Measurements from ENCODE around the gene GORASP1.
A peak's percentile ranks its signal among the peaks of the same experiment; 100 is the strongest.

The GORASP1 gene

DNA sequence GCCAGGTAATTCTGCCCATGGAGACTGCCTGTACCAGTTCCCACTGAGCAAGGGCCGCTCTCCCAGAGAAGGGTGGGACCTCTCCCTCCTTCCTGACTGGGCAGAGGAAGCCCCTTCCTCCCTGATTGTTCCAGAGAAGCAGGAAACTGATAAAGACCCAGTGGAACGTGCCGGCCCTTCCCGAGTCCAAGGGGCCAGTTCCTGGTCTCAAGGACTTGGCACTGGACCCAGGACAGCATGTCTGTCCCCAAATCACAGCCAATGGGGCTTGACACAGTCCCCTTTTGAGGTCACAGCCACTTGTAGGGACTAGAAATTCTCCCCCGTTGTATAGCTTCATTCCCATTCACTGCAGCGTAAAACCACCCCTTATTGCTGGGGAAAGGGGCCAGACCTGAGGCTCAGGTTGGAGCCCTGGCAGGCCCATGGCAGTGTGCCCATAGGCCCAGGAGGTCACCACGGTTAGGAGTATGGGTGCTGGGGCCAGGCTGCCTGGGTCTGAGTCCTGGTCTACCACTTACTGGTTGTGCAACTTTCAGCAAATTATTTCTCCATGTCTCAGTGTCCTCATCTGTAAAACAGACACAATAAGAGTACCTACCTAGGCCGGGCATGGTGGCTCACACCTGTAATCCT is 27.9 kb upstream of the GORASP1 start:
- Histone ChIP-seq H3K14ac (ENCODE audit: low read length in 2 of 2) (no peak overlapping the region), H4K91ac (ENCODE audit: low read length) (no peak overlapping the region), H2BK120ac (ENCODE audit: low read depth, low read length) (no peak overlapping the region), H3K9ac (ENCODE audit: low read length) (no peak overlapping the region), H2AK5ac (ENCODE audit: low read length, severe bottlenecking) (no peak overlapping the region), H2BK12ac (ENCODE audit: low read length in 2 of 2) (no peak overlapping the region), H3K36me3 (ENCODE audit: control insufficient read depth in 1 of 2, insufficient read depth in 2 of 2, low read depth in 1 of 2, low read length in 2 of 2) (peaks cover 37 to 53% of the 10 kb centered on the region in 2 experiments), H3K27ac (ENCODE audit: low read length, poor library complexity, severe bottlenecking) (no peak overlapping the region), H3K4me1 (ENCODE audit: control insufficient read depth, insufficient read depth, low read depth, low read length) (peaks cover under 1% of the 10 kb centered on the region), H2AFZ (ENCODE audit: low read depth, low read length) (no peak overlapping the region), H3K79me1 (replicated peaks; ENCODE audit: low read length, poor library complexity, severe bottlenecking) (peaks cover 13% of the 10 kb centered on the region), H3K9me3 (ENCODE audit: control insufficient read depth, low read length) (no peaks in the 10 kb centered on the region), H3K27me3 (ENCODE audit: control insufficient read depth in 1 of 2, insufficient read depth in 1 of 2, low read length in 2 of 2) (no peaks in the 10 kb centered on the region), H3K23ac (ENCODE audit: low read length in 2 of 2) (peak overlapping the region in 1 of 2 experiments; percentile 10), H3K4me2 (ENCODE audit: low read length, poor library complexity, severe bottlenecking) (no peak overlapping the region), H3K18ac (ENCODE audit: low read depth in 1 of 2, low read length in 2 of 2) (no peak overlapping the region), H4K8ac (ENCODE audit: low read length) (no peak overlapping the region), H3K4me3 (ENCODE audit: insufficient read depth in 1 of 2, low read depth in 1 of 2, low read length in 2 of 2) (no peak overlapping the region), H3K4ac (ENCODE audit: low read depth in 1 of 2, low read length in 2 of 2) (no peak overlapping the region), H2BK15ac (ENCODE audit: low read depth, poor library complexity, severe bottlenecking) (no peak overlapping the region), H2BK5ac (ENCODE audit: low read depth, low read length, poor library complexity, severe bottlenecking) (no peak overlapping the region)
- DNase-seq = no peak
- 91% methylated on average over 8 of the region's 8 CpGs for WGBS

DNA sequence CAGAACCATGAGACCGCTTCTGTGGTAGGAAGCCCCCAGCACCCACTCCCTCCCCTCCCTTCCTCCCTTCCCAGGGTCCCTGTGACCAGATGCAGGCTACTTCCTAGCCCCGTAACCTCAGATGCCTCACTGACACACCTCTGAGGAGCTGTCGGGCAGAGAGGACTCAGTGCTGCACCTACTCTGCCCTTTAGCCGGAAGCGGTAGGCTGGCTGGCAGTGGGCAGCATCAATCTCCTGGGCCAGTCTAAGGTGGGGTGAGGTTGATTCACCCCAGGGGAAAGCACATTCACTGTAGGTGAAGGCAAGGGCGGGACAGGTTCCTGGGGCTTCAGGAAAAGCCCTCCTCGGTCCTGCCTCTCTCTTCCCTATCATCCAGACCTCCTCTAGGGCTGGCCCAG is 26.9 kb upstream of the GORASP1 start:
- no peaks in the 10 kb centered on the region for H3K9me3 ChIP-seq (ENCODE audit: control insufficient read depth, low read length)
- H2AFZ ChIP-seq (ENCODE audit: low read depth, low read length) = no peak overlapping the region
- H3K79me1 ChIP-seq (replicated peaks; ENCODE audit: low read length, poor library complexity, severe bottlenecking) = peaks cover 11% of the 10 kb centered on the region
- no peak overlapping the region for H3K14ac ChIP-seq (ENCODE audit: low read length in 2 of 2)
- H3K27me3 ChIP-seq (ENCODE audit: control insufficient read depth in 1 of 2, insufficient read depth in 1 of 2, low read length in 2 of 2) = no peaks in the 10 kb centered on the region
- 87% methylated on average over 7 of the region's 7 CpGs for WGBS
- H3K18ac ChIP-seq (ENCODE audit: low read depth in 1 of 2, low read length in 2 of 2) = no peak overlapping the region
- H2BK5ac ChIP-seq (ENCODE audit: low read depth, low read length, poor library complexity, severe bottlenecking) = no peak overlapping the region
- H2BK15ac ChIP-seq (ENCODE audit: low read depth, poor library complexity, severe bottlenecking) = no peak overlapping the region
- H3K4me1 ChIP-seq (ENCODE audit: control insufficient read depth, insufficient read depth, low read depth, low read length) = no peaks in the 10 kb centered on the region
- no peak overlapping the region for H3K9ac ChIP-seq (ENCODE audit: low read length)
- no peak overlapping the region for H2BK12ac ChIP-seq (ENCODE audit: low read length in 2 of 2)
- H3K4me3 ChIP-seq (ENCODE audit: insufficient read depth in 1 of 2, low read depth in 1 of 2, low read length in 2 of 2) = no peak overlapping the region
- H3K36me3 ChIP-seq (ENCODE audit: control insufficient read depth in 1 of 2, insufficient read depth in 2 of 2, low read depth in 1 of 2, low read length in 2 of 2) = peaks cover 36 to 48% of the 10 kb centered on the region in 2 experiments
- no peak overlapping the region for H3K4me2 ChIP-seq (ENCODE audit: low read length, poor library complexity, severe bottlenecking)
- H2BK120ac ChIP-seq (ENCODE audit: low read depth, low read length) = no peak overlapping the region
- H4K91ac ChIP-seq (ENCODE audit: low read length) = no peak overlapping the region
- H3K4ac ChIP-seq (ENCODE audit: low read depth in 1 of 2, low read length in 2 of 2) = no peak overlapping the region
- H2AK5ac ChIP-seq (ENCODE audit: low read length, severe bottlenecking) = no peak overlapping the region
- DNase-seq = no peak
- no peak overlapping the region for H3K27ac ChIP-seq (ENCODE audit: low read length, poor library complexity, severe bottlenecking)
- H3K23ac ChIP-seq (ENCODE audit: low read length in 2 of 2) = no peak overlapping the region
- no peak overlapping the region for H4K8ac ChIP-seq (ENCODE audit: low read length)

DNA sequence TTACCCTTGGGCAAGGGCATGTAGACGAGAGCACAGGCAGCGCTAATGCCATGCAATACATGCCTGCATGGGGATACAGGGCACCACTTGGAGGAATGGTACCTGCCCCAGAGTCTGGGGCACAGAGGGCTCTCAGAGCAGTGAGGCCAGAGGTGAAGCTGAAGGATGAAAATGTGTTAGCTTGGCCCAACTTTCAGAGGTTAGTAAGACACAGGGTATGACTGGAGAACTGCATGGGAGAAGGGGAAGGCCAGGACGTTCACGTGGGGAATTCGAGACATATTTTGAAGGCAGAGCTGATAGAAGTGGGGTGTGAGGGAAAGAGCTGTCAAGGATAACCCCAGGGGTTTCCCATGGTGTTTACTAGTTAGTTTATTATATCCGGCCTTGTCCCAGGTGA is 26.4 kb upstream of the GORASP1 start:
- no peaks in the 10 kb centered on the region for H3K9me3 ChIP-seq (ENCODE audit: control insufficient read depth, low read length)
- no peak overlapping the region for H3K23ac ChIP-seq (ENCODE audit: low read length in 2 of 2)
- H3K14ac ChIP-seq (ENCODE audit: low read length in 2 of 2) = no peak overlapping the region
- no peak overlapping the region for H2BK15ac ChIP-seq (ENCODE audit: low read depth, poor library complexity, severe bottlenecking)
- H3K4me2 ChIP-seq (ENCODE audit: low read length, poor library complexity, severe bottlenecking) = no peak overlapping the region
- H3K79me1 ChIP-seq (replicated peaks; ENCODE audit: low read length, poor library complexity, severe bottlenecking) = peaks cover 11% of the 10 kb centered on the region
- H4K91ac ChIP-seq (ENCODE audit: low read length) = no peak overlapping the region
- no peak overlapping the region for H3K4me3 ChIP-seq (ENCODE audit: insufficient read depth in 1 of 2, low read depth in 1 of 2, low read length in 2 of 2)
- no peaks in the 10 kb centered on the region for H3K27me3 ChIP-seq (ENCODE audit: control insufficient read depth in 1 of 2, insufficient read depth in 1 of 2, low read length in 2 of 2)
- H2BK5ac ChIP-seq (ENCODE audit: low read depth, low read length, poor library complexity, severe bottlenecking) = no peak overlapping the region
- no peaks in the 10 kb centered on the region for H3K4me1 ChIP-seq (ENCODE audit: control insufficient read depth, insufficient read depth, low read depth, low read length)
- no peak overlapping the region for H3K4ac ChIP-seq (ENCODE audit: low read depth in 1 of 2, low read length in 2 of 2)
- 73% methylated on average over 6 of the region's 6 CpGs for WGBS
- no peak overlapping the region for H2BK12ac ChIP-seq (ENCODE audit: low read length in 2 of 2)
- H3K9ac ChIP-seq (ENCODE audit: low read length) = no peak overlapping the region
- H2AK5ac ChIP-seq (ENCODE audit: low read length, severe bottlenecking) = no peak overlapping the region
- peaks cover 36 to 52% of the 10 kb centered on the region in 2 experiments for H3K36me3 ChIP-seq (ENCODE audit: control insufficient read depth in 1 of 2, insufficient read depth in 2 of 2, low read depth in 1 of 2, low read length in 2 of 2)
- DNase-seq = no peak
- no peak overlapping the region for H3K27ac ChIP-seq (ENCODE audit: low read length, poor library complexity, severe bottlenecking)
- H2AFZ ChIP-seq (ENCODE audit: low read depth, low read length) = no peak overlapping the region
- H2BK120ac ChIP-seq (ENCODE audit: low read depth, low read length) = no peak overlapping the region
- H4K8ac ChIP-seq (ENCODE audit: low read length) = no peak overlapping the region
- H3K18ac ChIP-seq (ENCODE audit: low read depth in 1 of 2, low read length in 2 of 2) = no peak overlapping the region

DNA sequence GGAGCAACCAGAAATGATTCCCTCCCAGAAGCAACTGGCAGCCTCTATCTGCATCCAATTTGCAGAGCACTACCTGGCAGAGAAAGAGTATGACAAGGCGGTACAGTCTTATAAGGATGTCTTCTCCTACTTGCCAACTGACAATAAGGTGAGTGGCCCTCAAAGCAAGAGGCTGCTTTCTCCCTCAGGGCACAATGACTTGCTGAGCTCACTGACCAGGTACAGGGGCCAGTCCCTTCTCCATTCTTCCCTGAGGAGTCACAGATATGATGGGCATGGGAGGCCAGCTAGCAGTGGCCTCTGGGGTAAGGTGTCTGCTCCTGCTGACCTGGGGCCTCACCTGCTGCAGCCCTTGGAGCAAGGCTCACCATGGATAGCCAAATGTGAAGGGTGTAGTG is 25.7 kb upstream of the GORASP1 start:
- H2BK12ac ChIP-seq (ENCODE audit: low read length in 2 of 2) = no peak overlapping the region
- no peak overlapping the region for H2BK120ac ChIP-seq (ENCODE audit: low read depth, low read length)
- no peak overlapping the region for H3K4me3 ChIP-seq (ENCODE audit: insufficient read depth in 1 of 2, low read depth in 1 of 2, low read length in 2 of 2)
- 100% methylated on average over 1 of the region's 1 CpG for WGBS
- peaks cover 6% of the 10 kb centered on the region for H3K79me1 ChIP-seq (replicated peaks; ENCODE audit: low read length, poor library complexity, severe bottlenecking)
- no peaks in the 10 kb centered on the region for H3K27me3 ChIP-seq (ENCODE audit: control insufficient read depth in 1 of 2, insufficient read depth in 1 of 2, low read length in 2 of 2)
- DNase-seq = no peak
- no peak overlapping the region for H2AK5ac ChIP-seq (ENCODE audit: low read length, severe bottlenecking)
- H4K8ac ChIP-seq (ENCODE audit: low read length) = no peak overlapping the region
- no peak overlapping the region for H3K4me2 ChIP-seq (ENCODE audit: low read length, poor library complexity, severe bottlenecking)
- no peak overlapping the region for H3K27ac ChIP-seq (ENCODE audit: low read length, poor library complexity, severe bottlenecking)
- no peak overlapping the region for H2AFZ ChIP-seq (ENCODE audit: low read depth, low read length)
- H3K18ac ChIP-seq (ENCODE audit: low read depth in 1 of 2, low read length in 2 of 2) = no peak overlapping the region
- no peaks in the 10 kb centered on the region for H3K4me1 ChIP-seq (ENCODE audit: control insufficient read depth, insufficient read depth, low read depth, low read length)
- H2BK15ac ChIP-seq (ENCODE audit: low read depth, poor library complexity, severe bottlenecking) = no peak overlapping the region
- no peaks in the 10 kb centered on the region for H3K9me3 ChIP-seq (ENCODE audit: control insufficient read depth, low read length)
- H3K36me3 ChIP-seq (ENCODE audit: control insufficient read depth in 1 of 2, insufficient read depth in 2 of 2, low read depth in 1 of 2, low read length in 2 of 2) = peaks cover 30 to 51% of the 10 kb centered on the region in 2 experiments
- H4K91ac ChIP-seq (ENCODE audit: low read length) = no peak overlapping the region
- no peak overlapping the region for H3K23ac ChIP-seq (ENCODE audit: low read length in 2 of 2)
- H2BK5ac ChIP-seq (ENCODE audit: low read depth, low read length, poor library complexity, severe bottlenecking) = no peak overlapping the region
- H3K14ac ChIP-seq (ENCODE audit: low read length in 2 of 2) = no peak overlapping the region
- H3K9ac ChIP-seq (ENCODE audit: low read length) = no peak overlapping the region
- H3K4ac ChIP-seq (ENCODE audit: low read depth in 1 of 2, low read length in 2 of 2) = no peak overlapping the region
